VCaP (cell line): ENCODE results near the gene CRLF1.
"Not testable (repeated sequence)": the region's sequence is repeated elsewhere in the genome, so short reads cannot be mapped to it uniquely, and the experiment has no call there.

Experiments
- H3K27ac ChIP-seq: fragments of 450-650 bp; 2 replicates; pipeline ENCODE4 v1.5.1; 2017
- TF ChIP-seq, protein P1 (sequence below): fragments of 450-650 bp; conservative IDR thresholded peaks from 2 replicates; pipeline ENCODE4 v1.5.1; 2017; ENCODE audit warnings: mild to moderate bottlenecking, moderate library complexity

The CRLF1 gene

DNA sequence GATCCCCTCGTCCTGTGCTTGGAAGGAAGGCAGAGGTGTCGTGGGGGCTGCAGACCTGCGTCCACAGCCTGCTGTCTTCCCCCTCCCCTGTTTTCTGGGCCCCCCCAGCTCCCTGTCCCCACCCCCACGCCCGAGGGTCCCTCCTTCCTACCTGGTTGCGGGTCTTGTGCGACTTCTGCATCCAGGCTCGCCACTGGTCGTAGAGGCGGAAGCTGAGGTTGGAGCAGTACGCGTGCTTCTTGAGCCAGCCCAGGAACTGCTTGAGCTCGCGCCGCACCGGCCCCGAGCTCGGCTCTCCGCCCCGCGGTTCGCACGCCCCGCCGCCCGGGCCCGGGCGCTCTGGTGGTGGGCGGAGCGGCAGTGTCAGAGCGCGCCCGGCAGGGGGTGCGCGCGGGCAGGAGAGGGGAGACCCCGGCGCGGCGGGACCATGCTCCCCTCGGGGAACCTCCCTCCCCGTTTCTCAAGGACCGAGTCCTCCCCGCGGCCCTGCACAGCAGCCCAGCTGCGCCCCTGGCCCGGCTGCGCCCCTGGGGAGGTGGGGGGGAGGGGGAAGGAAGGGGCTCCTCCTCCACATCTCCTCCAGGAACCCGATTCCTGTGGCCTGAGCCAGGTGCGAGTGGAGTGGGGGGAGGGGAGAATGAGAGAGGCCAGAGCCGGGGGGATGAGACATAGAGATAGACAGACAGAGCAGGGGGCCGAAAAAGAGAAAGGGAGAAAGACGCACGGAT, 12.3 kb downstream of the CRLF1 start:
- peak overlapping the region; percentile 37 for H3K27ac ChIP-seq

DNA sequence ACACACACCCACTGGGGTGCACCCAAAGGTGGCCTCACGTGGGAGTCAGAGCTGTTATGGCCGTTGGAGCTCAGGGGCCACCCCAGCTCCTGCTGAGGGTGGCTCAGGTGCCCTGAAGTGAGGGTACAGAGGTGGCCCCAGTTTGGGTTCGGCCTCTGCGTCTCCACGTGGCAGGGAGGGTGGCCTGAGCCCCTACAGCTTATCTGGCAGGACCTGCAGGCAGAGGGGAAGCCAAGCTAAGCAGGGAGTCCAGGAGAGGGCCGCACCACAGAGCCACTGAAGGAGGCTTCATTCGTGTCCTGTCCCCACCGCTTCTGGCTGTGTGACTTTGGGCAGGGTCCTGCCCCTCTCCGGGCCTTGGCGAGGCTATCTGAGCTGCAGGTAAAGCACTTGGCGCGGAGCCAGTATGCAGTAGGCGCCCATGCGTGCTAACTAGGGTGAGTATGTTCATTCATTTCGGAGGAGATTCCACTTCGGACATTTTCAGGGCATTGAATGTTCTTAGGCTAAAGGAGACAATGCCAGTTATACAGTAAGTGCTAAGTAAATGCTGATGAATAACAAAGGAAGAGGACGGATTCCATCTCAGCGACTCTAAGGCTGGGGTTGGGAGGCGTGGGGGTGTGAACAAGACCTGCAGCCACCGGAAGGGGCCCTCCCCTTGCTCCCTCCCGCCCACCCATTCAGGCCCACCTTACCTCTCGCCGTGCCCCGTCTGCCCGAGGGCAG, 13.1 kb downstream of the CRLF1 start:
- peak overlapping the region; percentile 37 for H3K27ac ChIP-seq

More for the DNA sequence above, 12.3 kb downstream of the CRLF1 start:
- TF ChIP-seq, protein P1, sequence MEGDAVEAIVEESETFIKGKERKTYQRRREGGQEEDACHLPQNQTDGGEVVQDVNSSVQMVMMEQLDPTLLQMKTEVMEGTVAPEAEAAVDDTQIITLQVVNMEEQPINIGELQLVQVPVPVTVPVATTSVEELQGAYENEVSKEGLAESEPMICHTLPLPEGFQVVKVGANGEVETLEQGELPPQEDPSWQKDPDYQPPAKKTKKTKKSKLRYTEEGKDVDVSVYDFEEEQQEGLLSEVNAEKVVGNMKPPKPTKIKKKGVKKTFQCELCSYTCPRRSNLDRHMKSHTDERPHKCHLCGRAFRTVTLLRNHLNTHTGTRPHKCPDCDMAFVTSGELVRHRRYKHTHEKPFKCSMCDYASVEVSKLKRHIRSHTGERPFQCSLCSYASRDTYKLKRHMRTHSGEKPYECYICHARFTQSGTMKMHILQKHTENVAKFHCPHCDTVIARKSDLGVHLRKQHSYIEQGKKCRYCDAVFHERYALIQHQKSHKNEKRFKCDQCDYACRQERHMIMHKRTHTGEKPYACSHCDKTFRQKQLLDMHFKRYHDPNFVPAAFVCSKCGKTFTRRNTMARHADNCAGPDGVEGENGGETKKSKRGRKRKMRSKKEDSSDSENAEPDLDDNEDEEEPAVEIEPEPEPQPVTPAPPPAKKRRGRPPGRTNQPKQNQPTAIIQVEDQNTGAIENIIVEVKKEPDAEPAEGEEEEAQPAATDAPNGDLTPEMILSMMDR, result peak; percentile 97

DNA sequence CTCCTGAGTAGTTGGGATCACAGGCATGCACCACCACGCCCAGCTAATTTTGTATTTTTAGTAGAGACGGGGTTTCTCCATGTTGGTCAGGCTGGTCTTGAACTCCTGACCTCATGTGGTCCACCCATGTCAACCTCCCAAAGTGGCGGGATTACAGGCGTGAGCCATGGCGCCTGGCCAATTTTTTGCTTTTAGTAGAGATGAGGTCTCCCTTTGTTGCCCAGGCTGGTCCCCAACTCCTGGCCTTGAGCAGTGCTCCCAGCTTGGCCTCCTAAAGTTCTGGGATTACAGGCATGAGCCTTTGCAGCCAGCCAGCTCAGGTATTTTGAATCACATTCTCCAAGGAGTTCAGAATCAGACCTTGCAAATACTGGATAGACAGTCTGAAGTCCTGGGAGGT, 13.9 kb downstream of the CRLF1 start:
- not testable (repeated sequence) for H3K27ac ChIP-seq

More for the DNA sequence above, 13.1 kb downstream of the CRLF1 start:
- TF ChIP-seq, protein P1, result no peak

DNA sequence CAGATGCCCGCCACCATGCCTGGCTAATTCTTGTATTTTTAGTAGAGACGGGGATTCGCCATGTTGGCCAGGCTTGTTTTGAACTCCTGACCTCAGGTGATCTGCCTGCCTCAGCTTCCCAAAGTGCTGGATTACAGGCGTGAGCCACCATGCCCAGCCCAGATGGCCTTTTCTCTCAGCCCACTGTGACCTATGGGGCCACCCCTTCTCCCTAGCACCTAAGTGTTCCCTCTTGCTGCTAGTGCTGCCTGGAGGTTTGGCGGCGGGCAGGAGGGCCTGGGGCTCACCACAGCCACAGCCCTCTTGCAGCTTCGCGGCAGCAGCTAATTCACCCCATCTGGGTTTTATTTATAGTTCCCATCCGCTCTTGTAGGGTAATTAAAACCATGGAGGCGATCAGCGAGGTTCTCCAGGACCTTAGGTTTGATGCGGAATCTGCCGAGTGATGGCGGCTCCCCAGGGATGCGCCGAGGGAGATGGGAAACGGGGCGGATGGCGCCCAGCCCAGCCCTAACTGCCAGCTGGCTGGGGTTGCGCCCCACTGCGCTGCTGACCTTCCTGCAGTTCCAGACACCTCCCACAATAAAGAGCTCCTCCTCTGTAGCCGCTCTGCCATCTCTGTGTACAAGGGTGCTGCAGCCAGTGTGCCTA, 14.7 kb downstream of the CRLF1 start:
- no peak overlapping the region for H3K27ac ChIP-seq

DNA sequence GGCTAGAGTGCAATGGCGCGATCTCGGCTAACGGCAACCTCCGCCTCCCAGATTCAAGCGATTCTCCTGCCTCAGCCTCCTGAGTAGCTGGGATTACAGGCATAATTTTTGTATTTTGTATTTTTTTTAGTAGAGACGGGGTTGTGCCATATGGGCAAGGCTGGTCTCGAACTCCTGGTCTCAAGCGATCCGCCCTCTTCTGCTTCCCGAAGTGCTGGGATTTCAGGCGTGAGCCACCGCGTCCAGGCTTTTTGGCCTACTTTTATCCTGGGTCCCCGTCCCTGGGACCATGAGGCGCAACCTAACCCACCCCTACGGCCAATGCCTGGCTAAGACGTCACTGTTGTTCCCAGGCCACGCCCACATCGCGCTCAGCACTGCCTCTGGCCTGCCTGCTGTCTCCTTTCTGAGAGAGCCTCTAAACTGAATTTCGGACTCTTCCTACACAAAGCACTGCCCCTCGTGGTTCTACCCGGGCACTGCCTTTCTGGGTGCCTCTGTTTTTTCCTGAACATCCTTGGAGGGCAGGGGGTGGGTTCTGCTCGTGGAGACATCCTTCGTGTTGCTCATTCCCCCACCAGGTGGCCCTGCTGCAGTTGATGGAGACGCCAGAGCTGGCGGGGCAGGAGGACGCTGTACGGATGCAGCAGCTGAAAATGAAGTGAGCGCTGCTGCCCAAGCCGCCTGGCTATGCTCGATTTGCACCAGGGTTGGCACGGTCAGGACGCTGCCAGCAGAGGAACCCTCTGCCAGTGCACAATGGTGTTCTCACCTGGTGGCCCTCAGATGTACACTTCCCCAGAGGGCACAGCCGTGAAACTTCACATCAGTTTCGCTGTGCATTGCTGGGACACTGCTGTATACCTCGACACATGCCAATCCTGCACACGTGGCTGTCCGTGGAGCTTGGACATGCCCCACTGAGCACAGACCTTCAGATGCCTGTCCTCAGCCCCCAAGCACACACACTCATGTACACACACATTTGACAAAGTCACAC, 16.0 kb downstream of the CRLF1 start:
- no peak overlapping the region for H3K27ac ChIP-seq
- TF ChIP-seq, protein P1, result no peak

More for the DNA sequence above, 14.7 kb downstream of the CRLF1 start:
- TF ChIP-seq, protein P1, result no peak

DNA sequence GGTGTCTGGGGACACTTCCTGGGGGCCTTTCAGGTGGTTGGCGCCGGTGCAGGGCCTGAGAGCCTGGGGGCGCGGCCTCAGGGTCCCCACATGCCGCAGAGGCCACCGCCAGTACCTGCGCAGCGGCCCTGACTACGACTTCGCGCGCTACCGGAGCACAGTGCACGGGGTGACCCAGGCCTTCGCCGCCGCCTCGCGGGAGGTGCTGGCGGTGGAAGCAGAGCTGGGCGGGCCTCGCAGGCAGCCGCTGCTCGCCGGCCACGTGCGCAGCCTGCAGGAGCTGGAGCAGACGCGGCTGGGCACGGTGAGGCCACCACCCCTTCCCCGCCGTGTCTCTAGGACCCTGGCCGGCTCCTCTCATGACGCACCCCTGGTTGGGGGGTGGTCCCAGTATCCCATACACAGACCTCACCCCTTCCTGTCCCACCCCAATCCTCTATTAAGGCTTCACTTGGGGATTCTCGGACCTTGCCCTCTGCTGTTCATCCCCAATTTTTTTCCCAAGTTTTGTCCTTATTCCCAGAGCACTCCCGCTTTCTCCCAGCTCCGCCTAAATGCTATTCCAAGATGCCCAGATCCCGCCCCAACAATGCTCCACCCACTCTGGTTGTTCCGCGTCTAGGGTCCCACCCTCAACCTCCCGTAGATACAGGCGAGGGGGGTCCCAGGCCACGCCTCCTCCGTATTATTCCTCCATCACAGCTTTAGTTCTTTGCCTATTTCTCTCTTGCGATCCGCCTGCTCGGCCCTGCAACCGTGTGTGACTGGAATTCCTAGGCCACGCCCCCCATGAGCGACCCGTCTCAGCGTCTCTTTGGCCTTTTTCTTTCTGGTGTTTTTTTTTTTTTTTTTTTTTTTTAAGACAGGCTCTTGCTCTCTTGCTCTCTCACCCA, 17.0 kb downstream of the CRLF1 start:
- H3K27ac ChIP-seq, result peak overlapping the region; percentile 88
- TF ChIP-seq, protein P1, result no peak
